GM19452 (cell line): Measurements from ENCODE around the gene SBF1.

ENCODE experiments used
- ATAC-seq: cut with Tn5 transposase; IDR thresholded peaks from one replicate; pipeline ENCODE4 v1.9.1; 2021; ENCODE audit not compliant: unreplicated experiment

Gene SBF1

GRCh38 chr22:50446708-50447575 is 27.9 kb downstream of the SBF1 start:
- ATAC-seq = no peak

DNA sequence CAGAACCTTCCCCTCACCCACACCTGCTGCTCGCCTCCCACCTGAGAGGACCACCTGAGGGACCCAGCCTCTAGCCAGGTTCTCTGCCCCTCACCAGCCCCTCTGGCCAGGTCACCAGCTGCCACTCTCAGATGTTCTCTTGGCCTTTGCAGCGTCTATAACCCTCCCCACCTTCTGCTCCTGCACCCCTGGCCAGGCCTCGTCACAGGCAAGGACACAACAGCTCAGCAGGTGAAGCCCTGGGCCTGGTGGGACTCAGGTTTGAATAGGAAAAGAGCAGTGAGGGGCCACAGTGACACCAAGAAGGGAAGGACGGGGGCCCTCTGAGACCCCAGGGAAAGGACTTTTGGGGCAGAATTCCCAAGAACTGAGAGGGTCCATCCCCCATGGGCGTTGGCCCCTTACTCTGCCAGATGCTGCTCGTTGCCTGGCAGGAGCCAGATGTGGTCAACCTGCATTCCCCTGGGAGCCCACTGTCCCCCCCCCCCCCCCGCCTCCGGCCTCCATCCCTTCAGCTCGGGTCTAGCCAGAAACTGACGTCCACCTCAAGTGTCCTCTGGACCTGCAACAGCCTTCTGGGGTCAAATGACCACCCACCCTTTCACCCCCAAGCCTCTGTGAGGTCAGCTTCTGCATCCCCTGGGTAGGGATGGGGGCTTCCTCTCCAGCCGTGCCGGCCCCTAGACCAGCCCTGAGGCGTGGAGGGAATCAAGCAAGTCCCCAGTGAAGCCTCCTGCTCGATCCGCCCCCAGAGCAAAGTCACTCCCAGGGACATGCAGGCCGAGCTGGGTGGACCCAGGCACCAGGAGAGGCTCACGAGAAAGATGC is 28.7 kb downstream of the SBF1 start:
- no peak for ATAC-seq

GRCh38 chr22:50445071-50445879 is 29.6 kb downstream of the SBF1 start:
- no peak for ATAC-seq

- ATAC-seq = no peak
Measured at GRCh38 chr22:50444663-50445062, 30.2 kb downstream of the SBF1 start.

GRCh38 chr22:50443801-50444625 is 30.8 kb downstream of the SBF1 start:
- ATAC-seq = no peak

DNA sequence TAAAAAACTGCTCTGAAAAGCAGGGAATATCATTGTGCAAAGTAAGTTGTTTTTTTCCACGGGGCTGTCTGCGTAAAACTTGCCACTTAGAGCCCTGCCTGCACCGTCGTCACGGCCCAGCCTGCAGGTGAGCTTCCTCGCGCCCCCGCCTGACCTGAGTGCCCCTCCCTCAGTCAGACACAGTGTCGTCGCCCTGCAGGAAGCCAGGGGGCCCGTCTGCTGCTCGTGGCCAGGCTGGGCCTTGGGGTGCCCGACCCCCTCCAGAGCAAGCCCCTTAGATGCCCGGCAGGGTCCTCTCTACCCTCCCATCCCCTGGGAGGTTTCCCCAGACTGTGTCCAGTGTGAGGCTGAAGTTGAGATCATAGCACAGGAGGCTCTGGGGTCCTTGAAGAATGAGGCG is 31.6 kb downstream of the SBF1 start:
- ATAC-seq = no peak

DNA sequence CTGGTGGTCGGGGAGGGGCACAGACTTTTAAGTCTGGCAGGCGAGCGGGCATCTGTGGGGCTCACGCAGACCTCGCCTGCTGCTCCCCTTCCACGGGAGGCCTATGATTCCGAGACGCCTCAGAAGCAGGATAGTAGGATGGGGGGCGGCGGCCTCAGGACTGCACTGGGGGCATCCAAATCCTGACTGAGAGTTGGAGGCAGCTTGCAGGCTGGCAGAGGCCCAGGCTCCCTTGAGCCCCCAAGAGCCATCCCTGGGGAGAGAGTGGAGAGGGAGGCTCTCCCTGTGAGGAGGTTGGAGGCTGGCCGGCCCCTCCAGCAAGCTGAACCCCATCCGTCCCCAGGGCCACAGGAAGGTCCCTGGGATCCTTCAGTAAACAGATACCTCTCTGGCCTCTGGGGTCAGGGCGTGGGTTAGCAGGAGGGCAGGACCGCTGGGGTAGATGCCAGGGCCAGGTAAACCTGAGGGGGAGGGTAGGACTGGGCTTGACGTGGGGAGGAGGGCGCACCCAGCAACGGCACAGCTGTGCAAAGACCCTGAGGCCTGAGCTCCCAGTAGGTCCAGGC is 33.3 kb downstream of the SBF1 start:
- ATAC-seq = no peak

DNA sequence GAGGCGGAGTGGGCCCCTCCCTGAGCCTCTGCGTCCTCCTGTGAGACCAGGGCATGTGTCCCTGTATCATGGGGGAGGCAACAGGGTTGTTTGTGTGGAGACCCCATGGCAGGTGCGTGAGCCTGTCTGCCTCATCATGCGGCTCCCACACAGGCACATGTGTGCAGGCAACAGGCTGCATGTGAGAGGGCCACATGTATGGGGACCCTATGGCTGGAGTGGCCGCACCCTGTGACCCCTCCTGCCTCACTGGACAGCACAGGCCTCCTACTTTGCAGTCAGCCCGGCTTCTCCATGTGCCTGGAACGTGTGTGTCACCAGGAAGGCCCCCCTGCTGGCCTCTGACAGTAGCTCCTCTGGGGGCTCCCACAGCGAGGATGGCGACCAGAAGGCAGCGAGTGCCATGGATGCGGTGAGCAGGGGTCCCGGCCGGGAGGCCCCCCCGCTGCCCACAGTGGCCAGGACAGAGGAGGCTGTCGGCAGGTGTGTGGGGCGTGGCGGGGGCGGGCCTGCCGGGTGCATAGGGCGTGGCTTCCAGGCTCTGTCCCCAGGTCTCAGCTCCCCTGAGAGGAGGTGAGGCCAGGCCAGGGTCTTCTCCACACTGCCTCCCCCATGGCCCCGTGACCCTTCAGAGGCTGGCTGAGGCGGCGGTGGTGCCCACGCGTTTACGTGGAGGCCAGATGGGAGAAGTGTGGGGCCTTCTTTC is 34.1 kb downstream of the SBF1 start:
- no peak for ATAC-seq

DNA sequence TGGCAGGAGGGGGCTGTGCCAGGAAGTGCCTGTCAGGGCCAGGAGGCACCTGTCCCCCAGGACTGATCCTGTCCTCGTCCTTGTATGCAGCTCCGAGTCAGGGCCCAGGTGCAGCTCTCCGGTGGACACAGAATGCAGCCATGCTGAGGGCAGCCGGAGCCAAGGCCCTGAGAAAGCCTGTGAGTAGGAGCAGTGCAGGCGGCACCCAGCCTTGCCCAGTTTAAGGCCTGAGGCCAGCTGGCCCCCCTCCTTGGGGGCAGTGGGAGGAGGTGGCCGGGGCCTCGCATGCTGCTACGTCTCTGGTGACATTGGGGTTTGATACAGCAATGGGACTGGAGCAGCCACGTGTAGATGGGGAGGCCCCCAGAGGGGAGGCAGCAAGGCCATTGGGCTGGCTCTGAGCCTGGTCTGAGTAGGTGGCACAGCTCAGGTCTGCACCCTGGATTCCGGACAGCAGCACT is 34.9 kb downstream of the SBF1 start:
- no peak for ATAC-seq

DNA sequence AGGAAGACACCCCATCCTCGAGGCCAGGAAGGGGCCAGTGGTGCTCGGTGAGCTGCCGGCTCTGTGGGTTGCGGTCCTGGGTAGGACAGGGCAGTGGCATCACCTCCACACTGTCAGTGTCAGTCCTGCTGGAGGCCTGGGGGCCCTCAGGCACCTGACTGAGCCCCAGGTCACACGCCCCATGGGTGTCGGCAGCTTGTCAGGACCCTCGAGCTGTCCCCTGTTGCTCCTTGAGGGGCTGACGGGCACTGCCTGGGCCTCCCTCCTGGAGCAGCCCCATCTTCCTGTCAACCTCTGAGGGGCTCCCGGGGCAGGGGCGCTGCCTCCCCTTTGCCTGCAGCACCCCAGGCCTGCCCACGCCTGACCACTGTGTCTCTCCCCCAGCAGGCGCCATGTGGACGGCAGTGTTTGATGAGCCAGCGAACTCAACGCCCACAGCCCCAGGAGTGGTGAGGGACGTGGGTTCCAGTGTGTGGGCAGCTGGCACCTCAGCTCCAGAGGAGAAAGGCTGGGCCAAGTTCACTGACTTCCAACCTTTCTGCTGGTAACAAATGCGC is 35.4 kb downstream of the SBF1 start:
- ATAC-seq = no peak

GRCh38 chr22:50438305-50439275 is 36.2 kb downstream of the SBF1 start:
- ATAC-seq = no peak

- ATAC-seq = no peak
Measured at GRCh38 chr22:50437511-50438304, 37.1 kb downstream of the SBF1 start.

- no peak for ATAC-seq
Measured at GRCh38 chr22:50436841-50437341, 37.9 kb downstream of the SBF1 start.

- no peak for ATAC-seq
Measured at GRCh38 chr22:50436015-50436830, 38.6 kb downstream of the SBF1 start.

DNA sequence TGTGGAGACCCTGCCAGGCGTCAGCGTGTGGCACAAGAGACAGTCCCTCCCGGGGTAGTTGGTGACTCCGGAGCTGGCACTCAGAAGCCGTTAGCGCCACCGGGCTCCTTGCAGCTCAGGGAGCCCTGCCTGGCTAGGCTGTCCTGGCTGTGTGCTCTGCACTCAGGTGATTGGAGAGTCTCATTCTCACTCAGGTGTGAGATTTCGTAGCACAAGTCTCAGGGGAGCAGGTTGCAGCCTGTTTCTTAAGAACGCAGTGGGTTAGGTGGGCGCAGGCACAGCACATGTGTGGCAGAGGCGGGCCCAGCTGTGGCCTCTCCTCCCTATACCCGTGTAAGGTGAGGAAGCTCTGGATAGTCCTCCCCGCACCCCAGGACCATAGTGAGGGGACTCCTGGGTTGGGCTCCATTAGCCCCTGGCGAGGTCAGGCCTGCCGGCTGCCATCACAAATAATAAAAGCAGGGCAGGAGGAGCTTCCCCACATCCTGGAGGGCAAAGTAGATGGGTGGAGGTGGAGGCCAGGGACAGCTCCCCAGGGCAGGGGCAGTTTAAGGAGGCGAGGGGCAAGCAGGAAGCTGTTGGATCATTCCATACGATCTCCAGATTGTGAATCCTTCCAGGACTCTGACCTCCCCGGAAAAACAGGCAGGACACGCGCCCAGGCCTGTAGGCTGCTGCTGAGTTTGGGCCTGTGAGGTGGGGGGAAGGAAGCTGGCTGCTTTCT is 39.4 kb downstream of the SBF1 start:
- no peak for ATAC-seq
